SKM-1 (cell line): Measurements from ENCODE around the gene GRID2.
"Not testable (repeated sequence)": the region's sequence is repeated elsewhere in the genome, so short reads cannot be mapped to it uniquely, and the experiment has no call there.

Experiments used
- DNase-seq: peaks from one replicate; lab custom pipeline; 2025; ENCODE audit not compliant: unreplicated experiment; lab: John Stamatoyannopoulos, UW

GRID2 gene

DNA sequence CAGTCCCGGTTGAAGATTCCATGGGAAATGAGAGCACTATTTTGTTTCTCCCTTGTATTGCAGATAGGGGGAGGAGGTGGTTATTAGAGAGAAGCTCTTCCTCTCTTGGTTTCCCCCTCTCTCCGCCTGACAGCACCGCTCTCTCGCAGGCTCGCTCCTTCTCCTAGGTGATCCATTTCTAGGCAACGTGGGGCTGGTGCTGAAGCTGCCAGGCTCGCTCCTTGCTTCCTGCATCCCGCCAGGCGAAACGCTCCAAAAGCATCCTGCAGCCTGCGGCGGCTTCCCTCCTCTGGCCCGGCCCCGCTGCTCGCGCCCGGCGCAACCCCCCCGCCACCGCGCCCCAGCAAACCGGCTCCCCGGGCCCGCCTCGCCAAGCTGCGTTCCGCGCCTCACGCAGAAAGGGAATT lies at the start of gene GRID2:
Gene GRID2, plus strand, starts transcription at position 346 of the 407 bp plus-strand sequence.
- DNase-seq = no peak

DNA sequence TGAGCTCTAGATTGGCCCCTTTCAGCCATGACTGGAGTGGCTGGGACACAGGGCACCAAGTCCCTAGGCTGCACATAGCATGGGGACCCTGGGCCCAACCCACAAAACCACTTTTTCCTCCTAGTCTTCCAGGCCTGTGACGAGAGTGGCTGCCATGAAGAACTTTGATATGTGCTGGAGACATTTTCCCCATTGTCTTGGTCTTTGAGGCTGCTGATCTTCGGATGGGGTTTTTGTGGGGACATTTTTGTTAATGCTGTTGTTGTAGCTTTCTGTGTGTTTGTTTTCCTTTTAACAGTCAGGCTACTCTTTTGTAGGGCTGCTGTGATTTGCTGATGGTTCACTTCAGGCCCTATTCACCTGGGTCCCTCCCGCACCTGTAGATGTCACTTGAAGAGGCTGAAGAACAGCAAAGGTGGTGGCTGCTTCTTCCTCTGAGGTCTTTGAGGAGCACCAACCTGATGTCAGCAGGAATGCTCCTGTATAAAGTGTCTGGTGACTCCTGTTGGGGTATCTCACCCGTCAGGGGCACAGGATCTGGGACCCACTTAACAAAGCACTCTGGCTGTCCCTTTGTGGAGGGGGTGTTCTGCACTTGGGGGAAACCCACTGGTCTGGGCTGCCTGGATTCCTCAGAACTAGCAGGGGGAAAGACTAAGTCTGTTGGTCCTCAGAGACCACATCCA lies 49.6 kb upstream of the GRID2 start:
- no peak for DNase-seq

DNA sequence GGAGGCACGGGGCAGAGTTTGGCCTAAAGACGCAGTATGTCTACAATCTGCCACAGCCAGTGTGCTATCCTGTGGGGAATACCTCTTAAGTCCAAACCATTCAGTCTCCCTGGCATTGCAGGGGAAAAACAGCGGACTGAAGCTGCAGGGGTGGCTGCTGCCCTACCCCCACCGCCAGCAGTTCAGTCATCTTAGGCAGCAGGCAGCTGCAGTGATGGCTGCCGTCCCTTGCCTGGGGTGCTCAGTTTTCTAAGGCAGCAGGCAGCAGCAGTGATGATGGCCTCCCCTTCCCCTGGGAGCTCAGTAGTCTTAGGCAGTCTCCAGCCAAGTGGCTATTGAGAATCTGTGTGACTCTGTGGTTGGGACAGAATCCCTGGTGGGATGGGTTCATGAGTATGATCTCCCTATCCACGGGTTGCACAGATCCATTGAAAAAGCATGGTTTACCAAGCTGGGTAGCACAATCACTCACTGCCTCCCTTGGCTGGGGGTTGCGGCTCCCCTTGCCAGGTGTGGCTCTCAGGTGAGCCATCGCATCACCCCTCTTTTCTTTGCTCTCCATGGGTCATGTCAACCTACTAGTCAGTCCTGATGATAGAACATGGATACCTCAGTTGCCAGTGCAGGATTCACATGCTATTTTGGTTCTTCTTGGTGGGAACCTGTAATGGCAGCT lies 48.9 kb upstream of the GRID2 start:
- no peak for DNase-seq

GRCh38 chr4:92255920-92256244 lies 47.9 kb upstream of the GRID2 start:
- DNase-seq = no peak

DNA sequence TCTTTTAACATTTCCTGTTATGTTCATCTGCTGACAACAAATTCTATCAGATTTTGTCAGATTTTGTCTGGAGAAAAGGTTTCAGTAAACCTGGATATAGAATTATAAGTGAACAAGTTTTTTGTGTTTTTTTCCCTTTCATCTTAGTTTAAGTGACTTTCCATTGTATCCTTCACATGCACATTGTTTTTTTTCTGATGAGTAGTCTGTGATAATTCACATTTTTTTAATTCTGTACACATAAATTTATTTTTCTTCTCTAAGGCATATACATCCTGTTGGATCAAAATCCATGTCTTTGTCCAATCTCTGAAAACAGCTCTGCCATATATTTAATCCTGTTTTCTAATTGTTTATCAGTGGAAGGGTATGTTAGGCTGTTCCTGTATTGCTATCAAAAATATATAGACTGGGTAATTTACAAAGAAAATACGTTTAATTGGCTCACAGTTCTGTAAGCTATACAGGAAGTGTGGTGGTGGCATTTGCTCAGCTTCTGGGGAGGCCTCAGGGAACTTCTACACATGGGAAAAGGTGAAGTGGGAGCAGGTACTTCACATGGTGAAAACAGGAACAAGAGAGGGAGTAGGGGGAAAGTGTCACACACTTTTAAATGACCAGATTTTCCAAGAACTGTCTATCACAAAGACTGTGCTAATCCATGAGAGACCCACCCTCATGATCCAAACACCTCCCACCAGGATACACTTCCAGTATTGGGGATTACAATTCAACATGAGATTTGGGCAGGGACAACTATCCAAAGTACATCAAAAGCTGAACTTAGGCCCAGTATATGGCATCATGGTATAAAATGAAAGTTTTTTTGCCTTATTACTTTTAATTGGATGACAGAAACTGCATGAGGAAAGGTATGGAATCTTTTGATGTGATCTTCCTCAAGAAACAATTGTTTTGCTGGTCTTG lies 45.6 kb upstream of the GRID2 start:
- DNase-seq = no peak

DNA sequence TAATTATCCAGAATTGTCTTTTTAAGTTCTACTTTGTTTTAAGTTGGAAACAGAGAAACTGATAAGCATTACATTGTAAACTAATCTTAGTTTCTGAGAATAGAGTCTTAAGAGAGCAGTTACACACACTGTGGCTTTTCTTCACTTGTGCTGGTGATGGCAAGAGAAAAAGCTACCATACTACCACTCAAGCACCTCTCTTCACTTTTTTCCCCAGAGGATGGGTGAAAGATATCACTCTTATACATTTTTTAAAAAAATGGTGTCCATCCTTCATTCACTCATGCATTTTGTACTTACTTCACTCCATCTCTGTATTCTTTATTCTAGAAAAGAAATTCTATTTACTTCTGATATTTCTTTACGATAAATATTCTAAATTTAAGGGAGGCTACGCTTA lies 42.5 kb upstream of the GRID2 start:
- no peak for DNase-seq

DNA sequence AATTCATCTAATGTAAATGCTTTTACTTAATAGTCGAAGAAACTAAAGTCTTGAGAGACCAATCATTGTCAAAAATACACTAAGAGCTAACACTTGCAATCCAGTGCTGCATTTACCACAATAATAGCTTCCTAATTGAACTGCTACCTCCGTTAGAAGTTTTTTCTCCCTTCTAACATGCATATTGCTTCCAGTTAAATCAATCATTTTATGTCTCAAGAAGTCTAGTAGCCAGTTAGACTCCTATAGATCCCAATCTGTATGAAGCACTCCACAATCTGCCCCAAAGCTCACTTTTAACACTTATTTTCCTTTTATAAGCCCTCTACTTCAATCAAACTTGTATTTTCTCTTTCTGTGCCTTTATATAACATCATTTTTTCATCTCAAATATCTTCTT lies 41.4 kb upstream of the GRID2 start:
- DNase-seq = no peak

DNA sequence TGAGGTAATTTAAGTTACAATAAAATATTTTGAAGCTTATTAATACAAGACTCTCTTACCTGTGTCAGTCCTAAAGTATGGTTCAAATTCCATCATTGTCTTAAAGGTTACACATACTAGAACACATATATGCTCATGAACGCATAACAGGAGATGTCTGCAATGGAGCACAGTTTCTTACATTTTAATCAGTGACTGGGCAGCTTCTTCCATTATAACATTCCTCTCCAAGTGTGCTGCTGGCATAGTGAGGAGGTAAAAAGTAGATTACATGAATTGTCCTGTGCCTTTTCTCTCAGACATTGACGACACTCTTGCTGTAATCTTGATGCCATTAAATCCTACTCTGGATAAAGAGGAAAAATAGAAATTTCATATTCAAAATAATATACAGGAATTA lies 40.8 kb upstream of the GRID2 start:
- no peak for DNase-seq

GRCh38 chr4:92263575-92263974 lies 40.2 kb upstream of the GRID2 start:
- no peak for DNase-seq

GRCh38 chr4:92264163-92264562 lies 39.6 kb upstream of the GRID2 start:
- no peak for DNase-seq

DNA sequence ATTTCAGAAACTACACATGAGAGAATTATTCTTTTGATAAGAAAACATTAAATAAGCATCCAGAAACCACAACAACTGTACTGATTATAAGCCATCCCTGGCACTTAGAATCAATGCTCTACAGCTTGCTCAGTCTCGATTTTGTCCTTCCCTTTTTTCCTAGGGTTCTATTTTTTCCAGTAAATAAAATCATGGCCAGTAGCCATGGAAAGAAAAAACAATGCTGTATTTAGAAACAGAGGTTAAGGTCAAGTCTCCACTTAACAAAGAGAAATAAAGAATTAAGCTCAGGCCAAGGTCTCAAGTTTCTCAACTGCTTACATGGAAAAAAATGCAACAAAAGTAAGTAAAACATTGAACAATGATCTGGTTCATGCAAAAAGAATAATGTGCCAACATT lies 38.7 kb upstream of the GRID2 start:
- no peak for DNase-seq

GRCh38 chr4:92265798-92266197 lies 38.0 kb upstream of the GRID2 start:
- DNase-seq = no peak

GRCh38 chr4:92266521-92266920 lies 37.2 kb upstream of the GRID2 start:
- DNase-seq = no peak

DNA sequence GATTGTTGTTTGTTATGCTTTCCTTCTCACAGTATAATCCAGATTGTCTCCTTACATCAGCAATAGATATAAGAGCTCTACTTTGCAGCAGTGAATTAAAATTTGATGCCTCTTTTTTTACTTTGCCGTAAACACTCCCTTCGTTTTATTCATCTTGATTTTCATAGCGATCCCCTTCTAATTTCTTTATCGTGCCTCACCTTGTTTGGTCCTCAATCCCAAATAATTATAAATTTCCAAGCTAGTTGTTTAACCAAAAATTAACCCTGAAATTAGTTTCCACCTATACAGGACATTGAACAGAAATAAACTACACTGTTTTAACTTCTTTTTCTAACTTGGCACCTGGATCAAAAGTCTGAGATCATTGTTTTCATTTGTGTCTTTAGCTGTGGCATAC lies 35.1 kb upstream of the GRID2 start:
- no peak for DNase-seq

- no peak for DNase-seq
Measured at GRCh38 chr4:92270908-92271307, 32.9 kb upstream of the GRID2 start.

GRCh38 chr4:92271551-92271950 lies 32.2 kb upstream of the GRID2 start:
- DNase-seq = not testable (repeated sequence)

DNA sequence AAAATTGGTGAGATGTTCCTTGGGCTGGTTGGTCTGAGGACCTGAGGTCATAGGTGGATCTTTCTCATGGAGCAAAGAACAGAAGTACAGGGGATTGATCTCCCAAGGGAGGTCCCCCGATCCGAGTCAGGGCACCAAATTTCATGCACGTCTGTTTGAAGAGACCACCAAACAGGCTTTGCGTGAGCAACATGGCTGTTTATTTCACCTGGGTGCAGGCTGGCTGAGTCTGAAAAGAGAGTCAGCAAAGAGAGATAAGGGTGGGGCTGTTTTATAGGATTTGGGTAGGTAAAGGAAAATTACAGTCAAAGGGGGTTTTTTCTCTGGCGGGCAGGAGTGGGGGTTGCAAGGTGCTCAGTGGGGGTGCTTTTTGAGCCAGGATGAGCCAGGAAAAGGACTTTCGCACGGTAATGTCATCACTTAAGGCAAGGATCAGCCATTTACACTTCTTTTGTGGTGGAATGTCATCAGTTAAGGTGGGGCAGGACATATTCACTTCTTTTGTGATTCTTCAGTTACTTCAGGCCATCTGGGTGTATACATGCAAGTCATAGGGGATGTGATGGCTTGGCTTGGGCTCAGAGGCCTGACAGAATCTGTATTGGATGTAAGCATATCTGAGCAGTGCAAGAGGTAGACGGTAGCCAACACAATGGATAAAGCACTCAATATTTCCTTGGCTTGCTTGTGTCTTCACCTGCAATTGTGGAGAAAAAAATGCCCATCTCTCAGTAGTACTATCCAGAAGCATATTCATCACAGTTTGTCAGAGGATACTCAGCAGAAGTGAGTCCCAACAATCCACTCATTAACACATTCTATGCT lies 26.5 kb upstream of the GRID2 start:
- not testable (repeated sequence) for DNase-seq

DNA sequence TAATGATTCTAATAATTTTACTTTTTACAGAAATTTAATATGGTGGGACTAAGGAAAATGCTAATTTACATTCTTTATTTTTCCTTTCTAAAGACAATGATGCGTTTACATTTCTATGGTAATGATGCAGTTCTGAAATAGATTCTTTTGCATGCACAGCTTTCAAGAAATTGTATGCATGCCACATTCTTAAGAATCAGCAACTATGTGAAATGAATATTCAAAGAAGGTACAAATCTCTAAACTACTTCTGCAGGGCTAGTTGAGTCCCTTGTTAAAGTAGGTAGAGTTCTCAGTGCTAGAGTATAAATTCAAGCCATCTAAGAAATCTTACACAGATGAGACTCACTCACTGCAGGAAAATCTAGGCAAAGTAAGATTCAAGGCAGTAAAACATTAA lies 24.5 kb upstream of the GRID2 start:
- no peak for DNase-seq

DNA sequence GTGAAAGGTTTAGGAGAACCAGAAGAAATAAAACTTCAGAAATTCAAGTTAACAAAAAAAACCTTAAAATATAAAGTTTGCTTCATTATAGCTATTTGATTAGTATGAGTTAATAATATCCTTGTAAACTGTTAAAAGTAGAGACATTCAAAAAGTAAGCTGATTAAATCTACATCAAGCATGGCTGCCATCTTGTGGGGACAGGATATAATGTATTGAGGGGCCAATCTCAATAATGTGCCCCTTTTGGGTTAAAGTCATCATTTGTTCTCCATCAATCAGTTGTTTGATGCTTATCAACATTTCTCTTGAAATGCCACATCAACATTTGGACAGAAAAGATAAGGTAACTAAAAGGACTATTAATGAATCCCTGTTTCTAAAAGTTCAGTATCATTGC lies 4.6 kb upstream of the GRID2 start:
- DNase-seq = no peak

GRCh38 chr4:92304121-92304520 lies 355 bp downstream of the GRID2 start:
- no peak for DNase-seq

GRCh38 chr4:92304606-92305005 lies 840 bp downstream of the GRID2 start:
- DNase-seq = no peak
